ENCODE data around the gene CDKAL1. TPM values are rescaled to one million over a fixed set of nuclear protein-coding genes. Genes with fewer than 3 reads are reported as not detected.

Gene CDKAL1
- total and polyA plus RNA-seq, 10 donors: 4.8 to 26.9 (median 20.1) TPM

GRCh38 chr6:20732896-20733295 lies 198.6 kb downstream of the CDKAL1 start:
- Histone ChIP-seq H3K27ac (no peak overlapping the region), H3K9me3 (no peaks in the 10 kb centered on the region), H3K36me3 (no peaks in the 10 kb centered on the region), H3K4me3 (no peak overlapping the region), H3K4me1 (no peaks in the 10 kb centered on the region), H3K27me3 (replicated peaks in 1 of 7) (no peaks in the 10 kb centered on the region)
- TF ChIP-seq CTCF (IDR thresholded peaks at IDR 0.05 in 8 of 11, conservative IDR thresholded peaks at IDR 0.05 in 3 of 11): no peak
- TF ChIP-seq POLR2A (IDR thresholded peaks at IDR 0.05): no peak
- no peak for TF ChIP-seq POLR2AphosphoS5 (IDR thresholded peaks at IDR 0.05)
- 63 to 86% (median 65%) methylated on average over 3 of the region's 3 CpGs for WGBS, 5 donors
- DNase-seq: no peak
- intact Hi-C loops (cut with DNase I; ENCODE audit: low total_unique reads): no loop called here

DNA sequence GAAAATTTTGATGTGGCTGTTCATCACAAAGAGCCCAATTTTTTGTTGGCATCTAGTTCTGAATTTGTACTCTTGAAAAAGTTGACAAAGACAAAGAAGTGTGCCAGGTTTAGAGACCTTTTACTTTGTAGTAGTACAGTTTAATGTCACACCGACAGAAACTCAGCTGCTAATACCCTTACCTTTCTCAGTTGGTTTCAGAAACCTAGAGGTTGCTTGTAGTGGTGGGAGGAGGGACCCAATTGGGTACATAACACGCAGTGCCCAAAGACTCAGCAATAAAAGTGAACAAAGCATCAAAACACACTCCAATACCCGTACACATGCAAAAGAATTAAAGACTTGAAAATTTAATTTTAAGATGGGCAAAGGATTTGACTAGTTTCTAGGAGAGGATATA lies 203.7 kb downstream of the CDKAL1 start:
- intact Hi-C loops (cut with DNase I; ENCODE audit: low total_unique reads): no loop called here
- H3K27ac ChIP-seq: no peak overlapping the region
- 88 to 96% (median 91%) methylated on average over 3 of the region's 3 CpGs for WGBS, 5 donors
- peaks cover 0 to 12% (median 3%) of the 10 kb centered on the region in 8 donors for H3K9me3 ChIP-seq
- DNase-seq: no peak
- no peaks in the 10 kb centered on the region for H3K27me3 ChIP-seq (replicated peaks in 1 of 7)
- H3K4me3 ChIP-seq: no peak overlapping the region
- H3K36me3 ChIP-seq: peaks cover 0 to 32% (median 13%) of the 10 kb centered on the region in 6 donors
- H3K4me1 ChIP-seq: no peaks in the 10 kb centered on the region
- TF ChIP-seq POLR2A (IDR thresholded peaks at IDR 0.05) (no peak), CTCF (IDR thresholded peaks at IDR 0.05 in 8 of 11, conservative IDR thresholded peaks at IDR 0.05 in 3 of 11) (no peak), POLR2AphosphoS5 (IDR thresholded peaks at IDR 0.05) (no peak)

GRCh38 chr6:20740088-20740487 lies 205.8 kb downstream of the CDKAL1 start:
- TF ChIP-seq POLR2A (IDR thresholded peaks at IDR 0.05): no peak
- intact Hi-C loops (cut with DNase I; ENCODE audit: low total_unique reads): no loop called here
- no peak for DNase-seq
- Histone ChIP-seq H3K27ac (no peak overlapping the region), H3K4me1 (no peaks in the 10 kb centered on the region), H3K36me3 (peaks cover 0 to 32% (median 13%) of the 10 kb centered on the region in 6 donors), H3K27me3 (replicated peaks in 1 of 7) (no peaks in the 10 kb centered on the region), H3K4me3 (no peak overlapping the region), H3K9me3 (peaks cover 0 to 12% (median 3%) of the 10 kb centered on the region in 8 donors)
- WGBS, 5 donors: 81 to 98% (median 97%) methylated on average over 4 of the region's 4 CpGs

DNA sequence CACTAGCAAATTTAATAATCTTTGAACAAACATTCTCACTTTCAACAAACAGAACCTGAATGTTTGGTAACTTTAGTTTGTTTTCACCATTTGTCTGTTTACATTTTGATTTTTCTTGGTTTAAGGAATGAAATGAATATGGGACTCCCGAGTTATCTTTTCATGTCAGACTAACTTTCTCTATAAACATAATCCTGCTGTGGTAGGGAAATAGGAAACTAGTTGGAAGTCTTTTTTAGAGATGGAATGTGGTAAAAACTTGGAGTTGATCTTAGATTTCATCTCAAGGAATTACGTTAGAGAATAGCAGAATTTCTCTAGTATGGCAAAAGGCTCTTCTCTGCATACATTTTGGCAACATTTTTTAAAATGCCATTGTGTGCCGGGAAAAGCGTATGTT lies 206.5 kb downstream of the CDKAL1 start:
- Histone ChIP-seq H3K9me3 (peaks cover 0 to 12% (median 3%) of the 10 kb centered on the region in 8 donors), H3K27ac (no peak overlapping the region), H3K27me3 (replicated peaks in 1 of 7) (no peaks in the 10 kb centered on the region), H3K36me3 (peaks cover 0 to 32% (median 13%) of the 10 kb centered on the region in 6 donors), H3K4me3 (no peak overlapping the region), H3K4me1 (no peaks in the 10 kb centered on the region)
- TF ChIP-seq POLR2AphosphoS5 (IDR thresholded peaks at IDR 0.05): no peak
- TF ChIP-seq CTCF (IDR thresholded peaks at IDR 0.05 in 8 of 11, conservative IDR thresholded peaks at IDR 0.05 in 3 of 11): no peak
- TF ChIP-seq POLR2A (IDR thresholded peaks at IDR 0.05): no peak
- intact Hi-C loops (cut with DNase I; ENCODE audit: low total_unique reads): no loop called here
- 92 to 97% (median 96%) methylated on average over 4 of the region's 4 CpGs for WGBS, 5 donors
- DNase-seq: no peak

- no peak for TF ChIP-seq POLR2AphosphoS5 (IDR thresholded peaks at IDR 0.05)
- no peak for TF ChIP-seq POLR2A (IDR thresholded peaks at IDR 0.05)
- TF ChIP-seq CTCF (IDR thresholded peaks at IDR 0.05 in 8 of 11, conservative IDR thresholded peaks at IDR 0.05 in 3 of 11): no peak
- WGBS, 5 donors: 95 to 99% (median 97%) methylated on average over 2 of the region's 2 CpGs
- H3K36me3 ChIP-seq: peaks cover 0 to 32% (median 13%) of the 10 kb centered on the region in 6 donors
- DNase-seq: no peak
- intact Hi-C loops (cut with DNase I; ENCODE audit: low total_unique reads): no loop called here
- peaks cover 0 to 12% (median 3%) of the 10 kb centered on the region in 8 donors for H3K9me3 ChIP-seq
- no peak overlapping the region for H3K27ac ChIP-seq
- H3K27me3 ChIP-seq (replicated peaks in 1 of 7): no peaks in the 10 kb centered on the region
- H3K4me3 ChIP-seq: no peak overlapping the region
- H3K4me1 ChIP-seq: no peaks in the 10 kb centered on the region
These were observed 207.2 kb downstream of the CDKAL1 start for GRCh38 chr6:20741490-20741889.

All from spleen (tissue), 11 donors.